Karpas-422 (cell line): ENCODE results near the gene PMM2. TPM values are rescaled to one million over a fixed set of nuclear protein-coding genes. Genes with fewer than 3 reads are reported as not detected.

Source experiments
- DNase-seq: peaks from one replicate; pipeline ENCODE4 v3.0.0-alpha.2; 2015
- H2AFZ ChIP-seq: fragments of 200-600 bp; sonication (generic); 2 replicates; pipeline ENCODE4 v1.6.1; 2014; ENCODE audit warnings: antibody characterized with exemption, low read length, mixed read lengths
- H3K27ac ChIP-seq: fragments of 200-600 bp; sonication (generic); 2 replicates; pipeline ENCODE4 v1.5.1; 2014; ENCODE audit warnings: mild to moderate bottlenecking, low read length, moderate library complexity
- H3K27me3 ChIP-seq: fragments of 200-600 bp; sonication (generic); 2 replicates; pipeline ENCODE4 v1.6.1; 2014; ENCODE audit warnings: low read length, mixed read lengths
- H3K36me3 ChIP-seq: fragments of 200-600 bp; sonication (generic); 2 replicates; pipeline ENCODE4 v1.6.1; 2014; ENCODE audit warnings: low read length, mixed read lengths; ENCODE audit not compliant: insufficient read depth
- H3K4me1 ChIP-seq: fragments of 200-600 bp; sonication (generic); 2 replicates; pipeline ENCODE4 v1.6.1; 2014; ENCODE audit warnings: mild to moderate bottlenecking, low read length, mixed read lengths
- H3K4me2 ChIP-seq: fragments of 200-600 bp; sonication (generic); 2 replicates; pipeline ENCODE4 v1.6.1; 2014; ENCODE audit warnings: low read length, low read depth, mild to moderate bottlenecking; ENCODE audit not compliant: poor library complexity, severe bottlenecking
- H3K4me3 ChIP-seq: fragments of 200-600 bp; sonication (generic); 2 replicates; pipeline ENCODE4 v1.5.1; 2014; ENCODE audit warnings: mild to moderate bottlenecking, antibody characterized with exemption, low read length, mixed read lengths
- H3K79me2 ChIP-seq: fragments of 200-600 bp; sonication (generic); 2 replicates; pipeline ENCODE4 v1.6.1; 2014; ENCODE audit warnings: mild to moderate bottlenecking, low read length, mixed read lengths
- H3K9ac ChIP-seq: fragments of 200-600 bp; sonication (generic); 2 replicates; pipeline ENCODE4 v1.6.0; 2014; ENCODE audit warnings: low read length
- H3K9me2 ChIP-seq: fragments of 200-600 bp; sonication (generic), shearing (Covaris generic); replicated peaks from 2 replicates; pipeline ENCODE4 v1.6.0; 2014; ENCODE audit warnings: mild to moderate bottlenecking, low read length, moderate library complexity; ENCODE audit not compliant: insufficient read depth
- H3K9me3 ChIP-seq: fragments of 300-700, 200-600 bp; sonication (generic); 2 replicates; pipeline ENCODE4 v1.6.1; 2014; ENCODE audit warnings: low read length, mixed read lengths
- H4K20me1 ChIP-seq: fragments of 200-600 bp; sonication (generic); 2 replicates; pipeline ENCODE4 v1.6.1; 2014; ENCODE audit warnings: mild to moderate bottlenecking, antibody characterized with exemption, low read length, low read depth; ENCODE audit not compliant: insufficient read depth
- total RNA-seq: library from RNA; depleted of rRNA; stranded (reverse); fragments of >200 nt; shearing (Covaris generic); gene quantifications from 2 replicates; pipeline ENCODE4 v1.2.3, GENCODE V29; 2014; ENCODE audit warnings: low replicate concordance

PMM2 gene
- total RNA-seq, 1 experiment from 2014 or later: 27.1 TPM

DNA sequence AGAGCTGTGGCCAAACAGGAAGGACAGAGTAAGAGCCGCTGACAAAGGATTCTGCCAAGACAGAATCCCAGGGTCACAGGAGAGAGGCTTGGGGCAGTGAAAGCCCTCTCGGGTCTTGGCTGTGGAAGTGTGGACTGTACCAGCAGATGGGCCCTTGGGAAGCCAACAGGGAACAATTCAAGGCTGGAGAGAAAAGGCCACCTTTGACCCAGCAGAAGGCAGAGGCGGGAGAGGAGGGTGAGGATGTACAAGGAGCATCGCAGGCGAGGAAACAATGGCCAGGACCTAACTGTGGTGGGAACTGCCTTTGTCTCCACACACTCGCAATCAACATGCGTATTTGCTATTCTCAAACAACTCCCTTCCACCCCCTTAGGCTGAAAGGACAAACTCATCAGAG is 55.5 kb downstream of the PMM2 start:
- H3K9ac ChIP-seq: no peak overlapping the region
- 0 out of 2 replicates have a peak, but pooled peaks cover 3% of the 10 kb centered on the region for H4K20me1 ChIP-seq
- peaks cover 10% of the 10 kb centered on the region for H3K36me3 ChIP-seq

DNA sequence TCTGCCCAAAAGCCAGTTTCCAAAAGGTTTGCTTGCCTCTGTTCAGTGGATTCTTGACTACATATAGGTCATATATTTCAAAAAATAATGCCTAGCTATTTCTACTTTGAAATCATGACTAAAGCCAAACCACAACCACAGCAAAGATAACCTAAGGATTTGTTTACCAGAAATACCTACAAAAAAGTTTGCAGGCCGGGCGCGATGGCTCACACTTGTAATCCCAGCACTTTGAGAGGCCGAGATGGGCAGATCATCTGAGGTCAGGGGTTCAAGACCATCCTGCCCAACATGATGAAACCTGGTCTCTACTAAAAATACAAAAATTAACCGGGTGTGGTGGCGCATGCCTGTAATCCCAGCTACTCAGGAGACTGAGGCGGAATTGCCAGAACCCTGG is 56.0 kb downstream of the PMM2 start:
- H2AFZ ChIP-seq: no peak overlapping the region
- H3K4me1 ChIP-seq: no peaks in the 10 kb centered on the region
- no peak overlapping the region for H3K27ac ChIP-seq
- peaks cover 10% of the 10 kb centered on the region for H3K36me3 ChIP-seq
- no peaks in the 10 kb centered on the region for H3K27me3 ChIP-seq
- H3K9ac ChIP-seq: no peak overlapping the region
- no peaks in the 10 kb centered on the region for H3K9me3 ChIP-seq
- H4K20me1 ChIP-seq: 0 out of 2 replicates have a peak, but pooled peaks cover 3% of the 10 kb centered on the region
- H3K4me2 ChIP-seq: no peak overlapping the region
- H3K9me2 ChIP-seq: no peaks in the 10 kb centered on the region
- no peak for DNase-seq
- no peak overlapping the region for H3K4me3 ChIP-seq
- H3K79me2 ChIP-seq: no peaks in the 10 kb centered on the region; the same call in 1 of the 2 replicates

More for the DNA sequence above, 55.5 kb downstream of the PMM2 start:
- Histone ChIP-seq H3K27me3 (no peaks in the 10 kb centered on the region), H3K4me1 (no peaks in the 10 kb centered on the region), H3K79me2 (no peaks in the 10 kb centered on the region), H2AFZ (no peak overlapping the region), H3K4me3 (no peak overlapping the region), H3K9me2 (no peaks in the 10 kb centered on the region), H3K27ac (no peak overlapping the region), H3K4me2 (no peak overlapping the region), H3K9me3 (no peaks in the 10 kb centered on the region)
- no peak for DNase-seq

GRCh38 chr16:8854298-8854948 is 56.8 kb downstream of the PMM2 start:
- no peak overlapping the region for H3K4me3 ChIP-seq
- H3K9me3 ChIP-seq: no peaks in the 10 kb centered on the region
- no peak for DNase-seq
- no peak overlapping the region for H3K27ac ChIP-seq
- H3K36me3 ChIP-seq: peaks cover 6% of the 10 kb centered on the region; the same call in 1 of the 2 replicates
- H3K9ac ChIP-seq: no peak overlapping the region
- no peak overlapping the region for H2AFZ ChIP-seq
- no peaks in the 10 kb centered on the region for H3K4me1 ChIP-seq
- H4K20me1 ChIP-seq: 0 out of 2 replicates have a peak, but pooled peaks cover 3% of the 10 kb centered on the region
- H3K27me3 ChIP-seq: no peaks in the 10 kb centered on the region
- H3K9me2 ChIP-seq: no peaks in the 10 kb centered on the region
- H3K79me2 ChIP-seq: peaks cover 4% of the 10 kb centered on the region; the same call in 1 of the 2 replicates
- H3K4me2 ChIP-seq: no peak overlapping the region

- peak; percentile 64 for DNase-seq
- peaks cover 4% of the 10 kb centered on the region for H3K4me1 ChIP-seq
- peaks cover 7% of the 10 kb centered on the region; the same call in 1 of the 2 replicates for H3K36me3 ChIP-seq
- no peaks in the 10 kb centered on the region for H3K9me3 ChIP-seq
- 0 out of 2 replicates have a peak, but pooled peaks cover 3% of the 10 kb centered on the region for H4K20me1 ChIP-seq
- no peak overlapping the region for H3K4me2 ChIP-seq
- no peaks in the 10 kb centered on the region for H3K27me3 ChIP-seq
- H3K9me2 ChIP-seq: no peaks in the 10 kb centered on the region
- H3K79me2 ChIP-seq: peaks cover 7% of the 10 kb centered on the region
- H2AFZ ChIP-seq: no peak overlapping the region
- H3K9ac ChIP-seq: no peak overlapping the region
- H3K27ac ChIP-seq: no peak overlapping the region
- H3K4me3 ChIP-seq: no peak overlapping the region
These were observed 57.6 kb downstream of the PMM2 start for GRCh38 chr16:8855051-8855786.

GRCh38 chr16:8855972-8856371 is 58.3 kb downstream of the PMM2 start:
- no peak overlapping the region for H3K27ac ChIP-seq
- H2AFZ ChIP-seq: no peak overlapping the region
- H4K20me1 ChIP-seq: 0 out of 2 replicates have a peak, but pooled peaks cover 3% of the 10 kb centered on the region
- no peaks in the 10 kb centered on the region for H3K9me2 ChIP-seq
- H3K4me2 ChIP-seq: no peak overlapping the region
- H3K9ac ChIP-seq: no peak overlapping the region
- H3K79me2 ChIP-seq: peaks cover 13% of the 10 kb centered on the region
- peaks cover 9% of the 10 kb centered on the region for H3K4me1 ChIP-seq
- no peak for DNase-seq
- H3K9me3 ChIP-seq: no peaks in the 10 kb centered on the region
- H3K36me3 ChIP-seq: peaks cover 8% of the 10 kb centered on the region; the same call in 1 of the 2 replicates
- H3K4me3 ChIP-seq: no peak overlapping the region
- H3K27me3 ChIP-seq: no peaks in the 10 kb centered on the region

GRCh38 chr16:8858994-8859912 is 61.6 kb downstream of the PMM2 start:
- Histone ChIP-seq H3K9ac (no peak overlapping the region), H2AFZ (no peak overlapping the region), H3K4me2 (no peak overlapping the region), H3K9me2 (no peaks in the 10 kb centered on the region), H3K27ac (no peak overlapping the region), H3K36me3 (peaks cover 13% of the 10 kb centered on the region; the same call in 1 of the 2 replicates), H4K20me1 (peaks cover 15% of the 10 kb centered on the region), H3K27me3 (no peaks in the 10 kb centered on the region), H3K79me2 (peaks cover 39% of the 10 kb centered on the region), H3K4me3 (no peak overlapping the region), H3K9me3 (no peaks in the 10 kb centered on the region), H3K4me1 (peaks cover 14% of the 10 kb centered on the region)
- DNase-seq: no peak

- Histone ChIP-seq H3K79me2 (peaks cover 49% of the 10 kb centered on the region), H3K4me3 (no peak overlapping the region), H3K4me1 (peaks cover 24% of the 10 kb centered on the region), H3K9me2 (no peaks in the 10 kb centered on the region), H3K27me3 (no peaks in the 10 kb centered on the region), H4K20me1 (peaks cover 16% of the 10 kb centered on the region), H2AFZ (no peak overlapping the region), H3K4me2 (no peak overlapping the region), H3K27ac (no peak overlapping the region; the same call in 1 of the 2 replicates), H3K9me3 (no peaks in the 10 kb centered on the region), H3K9ac (no peak overlapping the region), H3K36me3 (peaks cover 13% of the 10 kb centered on the region; the same call in 1 of the 2 replicates)
- no peak for DNase-seq
These were observed 62.6 kb downstream of the PMM2 start for GRCh38 chr16:8859913-8860881.
